COLO668 (cell line): Measurements from ENCODE around the gene C22orf23.

Source experiments
- DNase-seq: peaks from one replicate; lab custom pipeline; 2025; ENCODE audit not compliant: unreplicated experiment; lab: John Stamatoyannopoulos, UW

C22orf23 gene

GRCh38 chr22:37953437-37954179 is at the start of gene C22orf23, which contains the start of gene POLR2F:
Gene C22orf23, minus strand, starts transcription at chr22:37953601. Its CDS starts 452 bp downstream, at chr22:37953149.
Gene POLR2F, plus strand, starts transcription at chr22:37953699. Its CDS starts 89 bp downstream, at chr22:37953788.
- peak; percentile 97 for DNase-seq

- peak; percentile 83 for DNase-seq
Measured at GRCh38 chr22:37999640-38000272, 46.4 kb upstream of the C22orf23 start.

- DNase-seq = peak; percentile 27
Measured at GRCh38 chr22:37999236-37999635, 45.8 kb upstream of the C22orf23 start.

- no peak for DNase-seq
Measured at GRCh38 chr22:37998543-37998942, 45.1 kb upstream of the C22orf23 start.

- peak; percentile 67 for DNase-seq
Measured at GRCh38 chr22:37996515-37997246, 43.3 kb upstream of the C22orf23 start.

GRCh38 chr22:37996079-37996478 is 42.7 kb upstream of the C22orf23 start:
- DNase-seq = no peak

GRCh38 chr22:37995460-37995859 is 42.1 kb upstream of the C22orf23 start:
- no peak for DNase-seq

GRCh38 chr22:37994982-37995381 is 41.6 kb upstream of the C22orf23 start:
- no peak for DNase-seq

- DNase-seq = no peak
Measured at GRCh38 chr22:37994049-37994448, 40.6 kb upstream of the C22orf23 start.

GRCh38 chr22:37991731-37992442 is 38.5 kb upstream of the C22orf23 start:
- DNase-seq = no peak

- DNase-seq = no peak
Measured at GRCh38 chr22:37990862-37991261, 37.5 kb upstream of the C22orf23 start.

GRCh38 chr22:37990301-37990700 is 36.9 kb upstream of the C22orf23 start:
- DNase-seq = no peak

GRCh38 chr22:37989146-37990045 is 36.0 kb upstream of the C22orf23 start:
- no peak for DNase-seq

GRCh38 chr22:37986371-37986770 is 33.0 kb upstream of the C22orf23 start:
- DNase-seq = no peak

GRCh38 chr22:37985751-37986281 is 32.4 kb upstream of the C22orf23 start:
- no peak for DNase-seq

GRCh38 chr22:37985050-37985585 is 31.7 kb upstream of the C22orf23 start:
- no peak for DNase-seq

- DNase-seq = no peak
Measured at GRCh38 chr22:37983860-37984791, 30.7 kb upstream of the C22orf23 start, which contains the start of gene SOX10. Gene SOX10, minus strand, starts transcription at chr22:37984555. Its CDS starts 771 bp downstream, at chr22:37983784.
